HG03469 (cell line): ENCODE measurements around the gene TIMM17B.
"Not testable (repeated sequence)": the region's sequence is repeated elsewhere in the genome, so short reads cannot be mapped to it uniquely, and the experiment has no call there.

Experiments used
- ATAC-seq: cut with Tn5 transposase; IDR thresholded peaks from one replicate; pipeline ENCODE4 v1.9.1; 2021; ENCODE audit warnings: mild to moderate bottlenecking, moderate library complexity, moderate number of reproducible peaks; ENCODE audit not compliant: unreplicated experiment

The TIMM17B gene

DNA sequence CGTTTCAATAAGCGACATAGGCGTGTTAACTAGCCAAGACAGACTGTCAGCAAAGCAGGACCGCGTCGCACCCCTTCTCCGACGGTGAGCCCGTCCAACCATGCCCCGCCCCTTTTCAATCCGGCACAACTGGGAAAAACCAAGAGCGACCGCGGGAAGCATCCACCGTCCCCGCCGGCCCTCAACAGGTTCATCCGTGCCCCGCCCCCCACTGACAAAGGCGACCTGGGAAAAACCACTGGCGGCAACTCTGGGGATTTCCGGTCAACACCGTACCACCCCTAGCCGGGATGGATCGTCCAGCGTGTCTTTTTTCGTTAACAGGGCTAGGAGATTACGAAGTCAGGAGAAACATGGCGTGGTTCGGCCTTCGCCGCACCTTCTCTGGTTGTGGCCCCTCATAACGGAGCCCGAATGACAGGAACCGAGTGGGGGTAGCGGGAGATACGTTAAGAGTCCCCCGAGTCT lies 377 bp downstream of the TIMM17B start:
- ATAC-seq: no peak

DNA sequence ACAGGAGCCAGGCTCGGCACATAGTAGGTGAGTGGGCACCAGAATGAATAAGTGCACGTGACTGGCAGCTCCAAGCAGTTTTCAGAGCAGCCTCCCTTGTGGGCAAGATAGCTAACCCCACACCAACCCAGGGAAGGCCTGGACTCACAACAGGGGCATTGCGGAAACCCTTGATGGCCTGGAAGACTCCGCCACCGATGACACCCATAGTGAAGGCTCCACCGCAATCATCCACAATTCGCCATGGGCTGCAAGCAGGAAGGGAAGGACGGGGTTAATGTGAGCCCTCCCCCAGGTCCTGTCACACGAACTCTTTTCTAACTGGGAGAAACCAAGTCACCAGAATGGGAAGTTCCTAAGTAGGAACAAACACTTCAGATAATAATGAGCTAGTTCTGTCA lies 957 bp downstream of the TIMM17B start:
- ATAC-seq: no peak

DNA sequence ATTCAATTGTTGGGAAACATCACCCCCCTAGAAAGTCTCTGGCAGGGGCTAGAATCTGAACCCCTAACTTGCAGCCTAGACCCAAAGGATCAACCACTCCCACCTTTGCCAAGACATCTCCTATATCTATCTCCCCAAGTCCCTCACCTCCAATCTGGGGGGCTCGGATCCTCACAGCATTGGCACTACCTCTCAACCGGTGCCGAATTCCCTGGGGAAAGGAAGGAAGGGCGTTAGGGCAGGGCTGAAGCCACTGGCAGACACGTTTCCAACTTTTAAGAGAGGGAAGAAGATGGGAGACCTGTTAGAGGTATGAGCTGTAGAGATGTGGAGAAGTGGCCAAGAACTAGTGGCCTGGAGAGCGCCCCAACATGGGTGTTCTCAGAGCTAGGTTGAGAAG lies 2.7 kb downstream of the TIMM17B start:
- no peak for ATAC-seq

DNA sequence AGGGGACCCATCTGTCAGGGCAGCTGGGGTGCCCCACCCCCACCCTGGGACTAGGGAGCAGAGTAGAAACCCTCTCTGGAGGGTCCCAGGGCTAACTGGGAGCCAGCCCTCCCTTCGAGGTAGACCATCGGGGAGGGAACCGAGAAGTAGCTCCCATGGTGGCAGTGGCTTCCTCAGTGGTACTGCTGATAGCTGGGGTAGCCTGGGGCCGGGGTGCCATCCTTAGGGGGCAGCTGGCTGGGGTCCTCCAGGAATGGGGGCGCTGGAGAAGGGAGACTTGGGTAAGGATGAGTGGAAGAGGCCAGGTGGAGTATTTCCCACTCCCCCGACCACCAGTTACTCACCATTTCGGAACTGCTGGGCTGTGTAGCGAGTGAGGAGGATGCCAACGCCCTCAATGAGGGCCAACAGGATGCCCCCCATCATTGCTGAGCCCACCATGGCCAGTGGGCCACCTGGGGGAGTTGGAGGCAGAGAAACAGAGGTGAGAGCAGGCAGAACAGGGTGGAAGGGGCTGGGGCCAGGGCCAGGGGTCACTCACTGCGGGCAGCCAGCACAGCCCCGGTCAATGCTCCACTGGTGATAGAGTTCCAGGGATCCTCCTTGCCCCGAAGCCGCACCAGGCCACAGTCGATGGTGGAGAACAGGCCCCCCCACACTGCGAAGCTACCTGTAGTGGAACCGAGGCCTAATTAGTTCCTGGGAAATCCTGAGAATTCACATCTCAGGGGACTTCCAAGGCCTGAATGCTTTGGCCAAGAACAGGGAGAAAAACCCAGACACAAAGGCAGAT lies 3.8 kb downstream of the TIMM17B start:
- no peak for ATAC-seq

DNA sequence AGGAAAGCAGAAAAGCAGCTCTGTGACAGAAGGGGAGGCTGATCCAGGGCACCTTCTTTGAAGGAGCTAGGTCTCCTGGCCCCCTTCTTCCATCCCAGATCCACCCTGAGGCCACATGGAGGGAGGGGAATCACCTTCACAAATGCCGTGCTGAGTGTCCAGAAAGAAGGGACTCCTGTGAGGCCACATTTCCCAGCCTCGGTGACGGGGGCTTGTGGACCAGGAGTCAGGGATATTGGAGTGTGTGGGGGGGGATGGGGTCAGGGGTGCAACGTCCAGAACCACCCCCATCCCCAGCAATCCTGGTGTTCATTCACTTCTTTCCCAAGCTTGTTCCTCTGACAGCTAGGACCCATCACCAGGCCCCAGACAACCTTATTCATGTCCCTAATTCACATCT lies 4.7 kb downstream of the TIMM17B start:
- ATAC-seq: no peak

DNA sequence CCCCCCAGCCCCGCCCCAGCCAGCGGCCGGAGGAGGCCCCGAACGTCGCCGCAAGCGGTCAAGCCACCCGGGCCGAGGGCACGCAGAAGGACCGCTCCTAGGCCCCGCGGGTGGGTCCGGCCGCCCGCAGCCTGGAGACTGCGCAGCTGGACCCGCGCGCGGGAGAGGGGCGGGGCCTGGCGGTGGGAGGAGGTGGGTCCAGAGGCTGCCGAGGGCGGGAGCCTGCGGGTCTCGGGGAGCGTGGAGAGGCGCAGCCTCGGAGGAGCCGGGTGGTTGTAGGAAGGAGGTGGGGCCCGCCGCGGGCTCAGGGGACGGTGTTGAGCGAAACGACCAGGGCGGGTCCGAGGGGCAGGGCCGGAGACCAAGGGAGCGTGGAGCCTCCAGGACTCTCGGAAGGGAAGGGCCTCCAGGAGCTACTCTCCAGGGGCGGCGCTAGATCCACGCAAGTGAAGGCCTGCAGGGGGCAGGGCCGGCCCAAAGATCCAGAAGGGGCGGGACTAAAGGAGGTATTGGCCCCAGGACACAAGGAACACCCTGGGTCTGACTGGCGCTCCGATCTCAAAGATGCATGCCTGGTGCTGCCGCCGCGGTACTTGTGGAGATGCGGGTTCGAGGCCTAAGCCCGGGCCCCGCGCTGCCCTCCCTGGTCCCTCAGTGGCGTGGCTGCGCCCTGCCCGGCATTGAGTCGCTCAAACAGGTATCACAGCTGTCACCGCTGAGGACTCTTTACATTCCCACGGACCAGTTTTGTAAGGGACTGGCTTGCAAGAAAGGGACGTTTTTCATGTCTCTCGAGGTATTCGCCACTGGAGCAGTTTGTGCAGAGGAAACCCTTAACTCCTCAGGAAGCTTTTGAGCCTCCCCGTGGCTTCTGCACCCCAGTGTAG lies 5.9 kb downstream of the TIMM17B start:
- ATAC-seq: no peak

DNA sequence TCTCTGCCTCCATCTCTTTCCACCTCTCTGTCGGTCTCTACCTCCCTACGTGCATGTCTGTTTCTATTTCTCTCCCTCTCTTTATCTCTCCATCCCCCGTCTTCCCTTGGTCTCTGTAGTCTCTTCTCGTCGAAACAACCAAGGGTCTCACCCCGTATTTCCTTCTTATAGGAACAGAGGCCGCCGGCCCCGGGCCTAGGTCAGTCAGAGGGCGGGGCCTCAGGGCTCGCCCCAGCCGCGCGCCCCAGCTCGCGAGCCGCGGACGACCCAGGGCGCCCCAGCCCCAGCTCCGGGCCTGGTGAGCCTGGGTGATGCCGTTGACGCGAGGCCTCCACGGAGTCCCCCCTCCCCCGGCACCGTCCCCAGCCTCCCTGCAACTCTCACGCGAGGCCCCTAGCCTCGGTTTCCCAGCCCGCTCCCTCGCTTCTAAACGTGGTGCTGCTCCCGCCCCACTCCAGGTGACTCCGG lies 6.6 kb downstream of the TIMM17B start:
- no peak for ATAC-seq

DNA sequence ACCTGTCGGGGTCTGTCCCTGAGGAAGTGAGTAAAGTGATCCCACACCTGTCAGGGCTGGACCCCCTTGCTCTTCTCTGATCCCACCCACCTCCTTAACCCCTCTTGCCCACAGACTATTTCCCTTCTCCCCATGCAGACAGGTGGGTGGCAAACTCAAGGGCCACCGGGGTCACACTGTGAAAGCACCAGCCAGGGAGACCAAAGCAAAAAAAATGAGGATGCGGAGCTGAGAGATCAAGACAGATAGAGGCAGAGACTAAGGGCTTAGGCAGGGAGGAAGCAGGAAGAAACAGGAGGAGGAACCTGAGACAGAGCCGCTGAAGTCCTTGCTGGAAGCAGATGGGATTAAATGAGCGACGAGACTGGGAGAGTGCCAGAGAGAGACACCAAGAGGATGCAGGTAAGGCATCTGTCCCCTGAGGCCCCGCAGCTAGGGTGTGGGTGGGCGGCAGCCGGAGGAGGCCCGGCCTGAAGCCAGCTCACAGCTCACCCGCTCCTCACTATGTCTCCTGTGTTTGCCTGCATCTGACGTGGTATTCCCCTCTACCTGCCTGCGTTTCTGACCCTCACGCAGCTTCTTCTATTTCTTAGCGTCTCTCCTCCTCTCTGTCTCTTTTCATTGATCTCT lies 7.2 kb downstream of the TIMM17B start:
- no peak for ATAC-seq

DNA sequence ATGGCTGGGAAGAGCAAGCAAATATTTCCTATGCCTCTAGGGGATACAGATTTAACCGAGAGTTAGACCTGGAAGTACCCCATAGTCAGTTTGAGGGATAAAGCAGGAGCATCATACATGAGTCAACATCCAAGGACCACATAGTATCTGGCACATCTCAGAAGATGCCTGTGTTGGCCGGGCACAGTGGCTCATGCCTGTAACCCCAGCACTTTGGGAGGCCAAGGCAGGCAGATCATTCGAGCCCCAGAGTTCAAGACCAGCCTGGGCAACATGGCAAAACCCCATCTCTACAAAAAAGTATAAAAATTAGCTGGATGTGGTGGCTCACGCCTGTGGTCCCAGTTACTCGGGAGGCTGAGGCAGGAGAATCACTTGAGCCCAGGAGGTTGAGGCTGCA lies 11.0 kb downstream of the TIMM17B start:
- not testable (repeated sequence) for ATAC-seq

DNA sequence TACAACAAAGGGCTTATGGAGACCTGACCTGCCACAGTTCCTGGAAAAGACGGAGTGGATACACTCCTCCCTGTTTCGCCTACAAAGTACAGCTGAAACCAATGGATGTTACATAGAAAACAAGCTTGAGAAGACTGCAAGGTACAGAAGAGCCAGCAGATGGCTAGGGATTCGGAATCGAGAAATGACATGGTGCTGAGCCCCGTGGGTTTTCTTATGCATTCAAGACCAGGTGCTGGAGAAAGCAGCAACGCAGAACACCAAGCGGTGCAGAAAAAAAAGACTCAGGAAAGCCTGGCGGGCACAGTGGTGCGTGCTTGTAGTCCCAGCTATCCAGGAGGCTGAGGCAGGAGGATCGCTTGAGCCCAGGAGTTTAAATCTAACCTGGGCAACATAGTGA lies 13.8 kb downstream of the TIMM17B start:
- ATAC-seq: no peak

DNA sequence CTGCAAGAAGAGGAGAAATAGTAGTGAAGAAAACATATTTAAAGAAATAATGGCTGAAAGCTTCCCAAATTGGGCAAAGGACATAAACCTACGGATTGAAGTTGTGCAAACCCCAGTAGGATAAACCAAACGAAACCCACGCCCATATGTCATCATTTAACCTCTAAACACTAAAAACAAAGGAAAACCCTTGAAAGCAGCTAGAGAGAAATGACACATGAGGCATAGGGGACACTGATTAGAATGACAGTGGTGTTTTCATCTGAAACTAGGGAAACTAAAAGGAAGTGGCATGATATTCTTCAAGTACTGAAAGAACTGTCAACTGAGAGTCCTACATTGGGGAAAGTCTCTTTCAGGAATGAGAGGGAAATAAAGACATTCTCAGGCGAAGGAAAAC lies 20.6 kb downstream of the TIMM17B start:
- ATAC-seq: not testable (repeated sequence)

DNA sequence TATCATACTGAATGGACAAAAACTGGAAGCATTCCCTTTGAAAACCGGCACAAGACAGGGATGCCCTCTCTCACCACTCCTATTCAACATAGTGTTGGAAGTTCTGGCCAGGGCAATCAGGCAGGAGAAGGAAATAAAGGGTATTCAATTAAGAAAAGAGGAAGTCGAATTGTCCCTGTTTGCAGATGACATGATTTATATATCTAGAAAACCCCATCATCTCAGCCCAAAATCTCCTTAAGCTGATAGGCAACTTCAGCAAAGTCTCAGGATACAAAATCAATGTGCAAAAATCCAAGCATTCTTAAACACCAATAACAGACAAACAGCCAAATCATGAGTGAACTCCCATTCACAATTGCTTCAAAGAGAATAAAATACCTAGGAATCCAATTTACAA lies 25.6 kb downstream of the TIMM17B start:
- ATAC-seq: not testable (repeated sequence)

DNA sequence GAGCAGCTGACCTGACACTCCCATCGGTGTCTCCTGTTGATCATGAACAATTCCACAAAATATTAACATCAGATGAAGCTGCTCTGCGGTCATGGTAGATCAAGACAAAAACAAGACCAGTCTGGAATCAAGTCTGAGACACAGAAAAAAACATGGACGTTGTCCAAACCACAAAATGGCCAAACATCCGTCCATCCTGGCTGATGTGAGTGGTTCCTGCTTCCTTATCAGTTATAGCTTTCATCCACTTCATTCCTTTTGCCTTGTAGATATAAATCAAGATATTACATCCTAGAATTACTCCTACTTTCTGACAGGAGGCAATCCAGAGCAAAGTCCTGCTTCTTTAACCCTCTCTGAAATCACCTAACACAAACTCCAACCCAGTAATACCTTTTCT lies 33.4 kb downstream of the TIMM17B start:
- no peak for ATAC-seq

DNA sequence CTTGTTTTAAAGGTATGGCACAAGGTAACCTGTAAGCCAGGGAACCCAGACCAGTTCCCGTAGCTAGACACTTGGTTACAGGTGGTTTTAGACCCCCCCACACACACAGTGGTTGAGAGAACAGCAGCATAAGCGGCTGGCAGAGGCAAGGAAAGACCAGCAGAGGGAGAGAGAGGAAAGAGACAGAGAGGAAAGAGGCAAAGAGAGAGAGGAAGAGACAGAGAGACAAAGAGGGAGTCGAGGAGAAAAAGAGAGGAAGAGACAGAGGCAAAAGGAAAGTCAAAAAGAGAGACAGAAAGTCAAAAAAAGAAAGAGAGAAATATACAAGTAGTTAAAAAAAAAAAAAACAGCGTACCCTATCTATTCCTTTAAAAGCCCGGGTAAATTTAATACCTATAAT lies 42.7 kb downstream of the TIMM17B start:
- ATAC-seq: no peak

DNA sequence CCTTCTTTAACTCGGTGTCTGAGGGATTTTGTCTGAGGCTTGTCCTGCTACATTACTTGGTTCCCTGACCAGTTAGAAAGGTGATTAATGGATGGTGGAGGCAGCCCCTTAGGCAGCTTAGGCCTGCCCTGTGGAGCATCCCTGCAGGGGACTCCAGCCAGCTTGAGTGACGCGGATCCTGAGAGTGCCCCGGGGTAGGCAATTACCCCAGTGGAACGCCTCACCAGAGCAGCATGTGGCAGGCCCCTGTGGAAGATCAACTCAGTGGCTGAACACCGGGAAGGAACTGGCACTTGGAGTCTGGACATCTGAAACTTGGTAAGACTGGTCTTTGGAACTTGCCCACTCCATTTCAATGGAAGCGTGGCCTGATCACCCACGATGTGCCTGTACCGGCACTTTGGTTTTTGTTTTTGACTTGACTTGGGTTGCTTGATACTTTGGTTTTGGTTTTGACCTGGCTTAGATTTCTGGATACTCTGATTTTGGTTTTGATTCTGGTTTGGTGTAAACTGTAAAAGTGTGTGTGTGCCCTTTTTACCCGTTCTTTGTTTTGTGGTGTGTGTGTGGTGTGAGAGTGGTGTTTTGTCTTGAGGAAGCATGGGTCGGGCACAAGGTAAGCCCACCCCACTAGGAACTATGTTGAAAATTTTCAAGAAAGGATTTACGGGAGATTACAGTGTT lies 43.3 kb downstream of the TIMM17B start:
- ATAC-seq: not testable (repeated sequence)

DNA sequence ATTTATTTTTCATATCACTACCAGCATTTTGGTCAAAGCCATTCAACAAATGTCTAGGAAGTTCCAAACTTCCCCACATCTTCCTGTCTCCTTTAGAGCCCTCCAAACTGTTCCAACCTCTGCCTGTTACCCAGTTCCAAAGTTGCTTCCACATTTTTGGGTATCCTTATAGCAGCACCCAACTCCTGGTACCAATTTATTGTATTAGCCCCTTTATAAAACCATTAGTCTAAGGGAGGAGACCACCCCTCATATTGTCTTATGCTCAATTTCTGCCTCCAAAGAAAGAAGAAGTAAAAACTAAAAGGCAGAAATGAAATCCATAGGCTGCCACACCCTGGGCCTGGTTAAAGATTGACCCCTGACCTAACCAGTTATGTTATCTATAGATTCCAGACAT lies 44.1 kb downstream of the TIMM17B start:
- not testable (repeated sequence) for ATAC-seq

DNA sequence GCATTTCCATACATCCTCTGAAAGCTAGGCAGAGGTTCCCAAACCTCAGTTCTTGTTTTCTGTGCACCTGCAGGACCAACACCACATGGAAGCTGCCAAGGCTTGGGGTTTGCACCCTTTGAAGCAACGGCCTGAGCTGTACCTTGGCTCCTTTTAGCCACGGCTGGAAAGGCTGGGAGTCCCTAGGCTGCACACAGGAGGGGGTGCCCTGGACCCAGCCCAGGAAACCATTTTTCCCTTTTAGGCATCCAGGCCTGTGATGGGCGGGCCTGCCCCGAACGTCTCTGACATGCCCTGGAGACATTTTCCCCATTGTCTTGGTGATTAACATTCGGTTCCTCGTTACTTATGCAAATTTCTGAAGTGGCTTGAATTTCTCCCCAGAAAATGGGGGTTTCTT lies 44.7 kb downstream of the TIMM17B start:
- no peak for ATAC-seq

DNA sequence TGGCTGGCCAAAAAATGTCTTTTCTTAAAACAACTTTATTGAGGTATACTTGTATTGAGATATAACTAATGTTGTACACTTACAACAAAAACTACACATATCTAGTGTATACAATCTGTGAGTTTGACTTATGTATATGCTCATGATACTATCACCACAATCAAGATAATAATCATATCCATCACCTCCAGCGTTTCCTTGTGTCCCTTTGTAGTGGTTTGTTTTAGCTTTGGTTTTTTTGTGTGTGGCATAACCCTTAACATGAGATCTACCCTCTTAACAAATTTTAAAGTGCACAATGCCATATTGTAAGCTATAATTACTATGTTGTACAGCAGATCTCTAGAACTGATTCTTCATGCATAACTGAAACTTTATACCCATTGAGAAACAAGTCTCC lies 48.7 kb downstream of the TIMM17B start:
- ATAC-seq: no peak
